ENCODE results near the gene GALNTL6.

- TF ChIP-seq CTCF (IDR thresholded peaks at IDR 0.05; ENCODE audit: insufficient read depth, low read length) (no peak), GABPA (IDR thresholded peaks at IDR 0.05; ENCODE audit: low read depth) (no peak), POLR2AphosphoS5 (IDR thresholded peaks at IDR 0.05; ENCODE audit: low read depth) (no peak), SPI1 (IDR thresholded peaks at IDR 0.05; ENCODE audit: borderline replicate concordance, low read depth) (no peak), REST (IDR thresholded peaks at IDR 0.05; ENCODE audit: insufficient replicate concordance, low read depth) (no peak)
Measured at GRCh38 chr4:172515266-172515879, 702.2 kb downstream of the GALNTL6 start.

Data from HL-60 (cell line).